T-helper 9 cell (primary cell): Measurements from ENCODE around the gene P2RY2.
"Not testable (repeated sequence)": the region's sequence is repeated elsewhere in the genome, so short reads cannot be mapped to it uniquely, and the experiment has no call there.

ENCODE experiments used
- DNase-seq: peaks from one replicate; pipeline ENCODE4 v3.0.0-alpha.2; 2020

Gene P2RY2

GRCh38 chr11:73269459-73270015 lies 51.5 kb downstream of the P2RY2 start:
- no peak for DNase-seq

GRCh38 chr11:73270016-73270854 lies 52.2 kb downstream of the P2RY2 start:
- no peak for DNase-seq

GRCh38 chr11:73270855-73271477 lies 52.9 kb downstream of the P2RY2 start:
- DNase-seq, result no peak

- DNase-seq, result not testable (repeated sequence)
Measured at GRCh38 chr11:73271478-73271865, 53.4 kb downstream of the P2RY2 start.

- DNase-seq, result no peak
Measured at GRCh38 chr11:73271936-73272679, 54.0 kb downstream of the P2RY2 start, which contains the start of gene P2RY6. P2RY6 (plus strand) TSS chr11:73272338; CDS start chr11:73296519, 24,181 bp downstream.

- no peak for DNase-seq
Measured at GRCh38 chr11:73272680-73273038, 54.6 kb downstream of the P2RY2 start.

GRCh38 chr11:73273222-73273895 lies 55.3 kb downstream of the P2RY2 start:
- DNase-seq, result no peak

GRCh38 chr11:73274191-73274590 lies 56.1 kb downstream of the P2RY2 start:
- not testable (repeated sequence) for DNase-seq

- DNase-seq, result no peak
Measured at GRCh38 chr11:73274722-73275380, 56.8 kb downstream of the P2RY2 start.

GRCh38 chr11:73275381-73275750 lies 57.3 kb downstream of the P2RY2 start:
- DNase-seq, result no peak

- no peak for DNase-seq
Measured at GRCh38 chr11:73277467-73277866, 59.4 kb downstream of the P2RY2 start.

GRCh38 chr11:73280626-73281025 lies 62.5 kb downstream of the P2RY2 start:
- DNase-seq, result no peak

GRCh38 chr11:73281201-73281741 lies 63.2 kb downstream of the P2RY2 start:
- DNase-seq, result no peak

GRCh38 chr11:73281796-73282660 lies 63.9 kb downstream of the P2RY2 start:
- DNase-seq, result no peak

- no peak for DNase-seq
Measured at GRCh38 chr11:73283276-73284000, 65.4 kb downstream of the P2RY2 start.

- DNase-seq, result no peak
Measured at GRCh38 chr11:73284106-73284505, 66.0 kb downstream of the P2RY2 start.

- no peak for DNase-seq
Measured at GRCh38 chr11:73285721-73286120, 67.6 kb downstream of the P2RY2 start.
